OCI-LY7 (cell line): ENCODE measurements around the gene NAA80. TPM values are rescaled to one million over a fixed set of nuclear protein-coding genes. Genes with fewer than 3 reads are reported as not detected.

Experiments
- BruUV-seq: library from RNA; stranded (reverse); fragments of 400-500 nt; replicated peaks from 2 replicates; lab custom pipeline; 2021; lab: Mats Ljungman, UMichigan
- CTCF ChIA-PET: fragments of 300-600 bp; sonication (Branson Sonifier 250); formaldehyde crosslinking; loops from one replicate; lab custom pipeline; 2022; ENCODE audit warnings: antibody characterized with exemption; ENCODE audit not compliant: unreplicated experiment; lab: Charles Lee
- POLR2A ChIA-PET: fragments of 300-600 bp; sonication (Branson Sonifier 250); formaldehyde crosslinking; loops from one replicate; lab custom pipeline; 2022; ENCODE audit warnings: antibody characterized with exemption; lab: Charles Lee
- DNase-seq: peaks from one replicate; pipeline ENCODE4 v3.0.0-alpha.2; 2015; ENCODE audit warnings: low spot score
- H2AFZ ChIP-seq: fragments of 200-600 bp; sonication (generic), shearing (Covaris generic); 2 replicates; pipeline ENCODE4 v1.6.1; 2014; ENCODE audit warnings: mild to moderate bottlenecking, antibody characterized with exemption, low read length, moderate library complexity
- H3K27ac ChIP-seq: fragments of 200-600 bp; sonication (generic); 2 replicates; pipeline ENCODE4 v1.5.1; 2014; ENCODE audit warnings: mixed run types, low read depth, mild to moderate bottlenecking, moderate library complexity, low read length, inconsistent platforms; ENCODE audit not compliant: poor library complexity, severe bottlenecking
- H3K36me3 ChIP-seq: fragments of 200-600 bp; sonication (generic); 2 replicates; pipeline ENCODE4 v1.6.1; 2014; ENCODE audit warnings: mild to moderate bottlenecking, antibody characterized with exemption, low read length, moderate library complexity, mixed read lengths; ENCODE audit not compliant: insufficient read depth
- H3K4me1 ChIP-seq: fragments of 200-600 bp; sonication (generic); 2 replicates; pipeline ENCODE4 v1.5.1; 2014; ENCODE audit warnings: mild to moderate bottlenecking, low read length; ENCODE audit not compliant: insufficient read depth, poor library complexity, severe bottlenecking
- H3K4me2 ChIP-seq: fragments of 200-600 bp; sonication (generic); 2 replicates; pipeline ENCODE4 v1.6.1; 2014; ENCODE audit warnings: mild to moderate bottlenecking, low read length
- H3K4me3 ChIP-seq: fragments of 200-600 bp; sonication (generic); 2 replicates; pipeline ENCODE4 v1.5.1; 2014; ENCODE audit warnings: mild to moderate bottlenecking, low read depth, low read length; ENCODE audit not compliant: poor library complexity, severe bottlenecking
- H3K79me2 ChIP-seq: fragments of 200-600 bp; sonication (generic); 2 replicates; pipeline ENCODE4 v1.6.1; 2016; ENCODE audit warnings: low read depth, mild to moderate bottlenecking, low read length, moderate library complexity, mixed read lengths; ENCODE audit not compliant: insufficient read depth
- H3K9me2 ChIP-seq: fragments of 200-600 bp; sonication (generic); 2 replicates; pipeline ENCODE4 v1.6.1; 2016; ENCODE audit warnings: mild to moderate bottlenecking, low read length, mixed read lengths; ENCODE audit not compliant: insufficient read depth
- H3K9me3 ChIP-seq: fragments of 200-600 bp; sonication (generic); 2 replicates; pipeline ENCODE4 v1.6.1; 2014; ENCODE audit warnings: mild to moderate bottlenecking, mixed run types, low read length, mixed read lengths
- H4K20me1 ChIP-seq: fragments of 200-600 bp; sonication (generic); 2 replicates; pipeline ENCODE4 v1.6.1; 2014; ENCODE audit warnings: mild to moderate bottlenecking, antibody characterized with exemption, low read length, moderate library complexity, mixed read lengths; ENCODE audit not compliant: insufficient read depth
- CTCF ChIP-seq: fragments of 200-600 bp; sonication (generic); conservative IDR thresholded peaks from 2 replicates; pipeline ENCODE4 v1.5.1; 2014; ENCODE audit warnings: mild to moderate bottlenecking, antibody characterized with exemption, low read length, moderate library complexity, mixed read lengths
- EZH2phosphoT487 ChIP-seq: fragments of 200-600 bp; sonication (generic); IDR thresholded peaks from 2 replicates; pipeline ENCODE4 v1.6.1; 2018; ENCODE audit warnings: low read depth, borderline replicate concordance, mild to moderate bottlenecking, mixed run types, antibody characterized with exemption, low read length, moderate library complexity, mixed read lengths
- intact Hi-C: fragments of 100-400 bp; cut with micrococcal nuclease; formaldehyde crosslinking; loops from one replicate; pipeline ENCODE4 v1.10.0; 2022; ENCODE audit not compliant: unreplicated experiment
- total RNA-seq, 2 experiments: library from RNA; depleted of rRNA in 1 of 2; stranded (reverse); fragments of >200 nt in 1 of 2; shearing (Covaris generic) in 1 of 2; gene quantifications; 2 replicates each; pipeline ENCODE4 v1.2.3, GENCODE V29; 2014 to 2022

Gene NAA80
- total RNA-seq, 2 experiments from 2014 or later: 18.7 to 21.7 TPM

GRCh38 chr3:50259432-50260026 is 39.7 kb downstream of the NAA80 start:
- POLR2A ChIA-PET: interaction anchor here (0.6 kb wide), 2 partner anchors 22 to 24 kb away, joined by 3 read pairs; partner anchors contain the start of gene GNAI2
- Histone ChIP-seq H4K20me1 (no peaks in the 10 kb centered on the region), H3K4me2 (peak overlapping the region; percentile 64; the same call in 1 of the 2 replicates), H3K79me2 (no peaks in the 10 kb centered on the region), H3K4me1 (peaks cover 4% of the 10 kb centered on the region), H3K9me2 (no peaks in the 10 kb centered on the region), H3K9me3 (no peaks in the 10 kb centered on the region), H3K4me3 (peak overlapping the region; percentile 50), H3K27ac (no peak overlapping the region), H3K36me3 (peaks cover 47% of the 10 kb centered on the region), H2AFZ (no peak overlapping the region)
- intact Hi-C loops: no loop called here
- no TSS peak for BruUV-seq
- no peak for DNase-seq
- CTCF ChIA-PET: interaction anchor here (0.6 to 1.9 kb wide), 5 partner anchors 9 to 67 kb away, joined by 3 to 6 read pairs (median 3); no protein-coding TSS in a partner anchor
- no peak for TF ChIP-seq CTCF
- no peak for TF ChIP-seq EZH2phosphoT487

- no peaks in the 10 kb centered on the region for H4K20me1 ChIP-seq
- ChIA-PET POLR2A (interaction anchor here (0.6 kb wide), 1 partner anchor 23 kb away, joined by 3 read pairs; the partner anchor contains the start of gene GNAI2), CTCF (interaction anchor here (0.6 to 1.9 kb wide), 2 partner anchors 12 to 67 kb away, joined by 3 to 6 read pairs; no protein-coding TSS in a partner anchor)
- no peak overlapping the region for H3K4me3 ChIP-seq
- H3K9me3 ChIP-seq: no peaks in the 10 kb centered on the region
- H3K4me1 ChIP-seq: peaks cover 4% of the 10 kb centered on the region
- intact Hi-C loops: no loop called here
- TF ChIP-seq CTCF: no peak
- TF ChIP-seq EZH2phosphoT487: no peak
- DNase-seq: no peak
- no peaks in the 10 kb centered on the region for H3K9me2 ChIP-seq
- peaks cover 52% of the 10 kb centered on the region for H3K36me3 ChIP-seq
- no peak overlapping the region for H3K4me2 ChIP-seq
- H3K27ac ChIP-seq: no peak overlapping the region
- no TSS peak for BruUV-seq
- H3K79me2 ChIP-seq: no peaks in the 10 kb centered on the region
- no peak overlapping the region for H2AFZ ChIP-seq
Observed at GRCh38 chr3:50258979-50259378, 40.2 kb downstream of the NAA80 start.
